HCT116 (cell line): ENCODE measurements around the gene TRPM3.

Experiments used
- CEBPB ChIP-seq: IDR thresholded peaks from 2 replicates; pipeline ENCODE4 v1.6.1; 2012; ENCODE audit warnings: low read depth
- CTCF ChIP-seq, 3 experiments: fragments of 200-600 bp in 1 of 3; sonication (generic) in 1 of 3; IDR thresholded peaks in 2 of 3; conservative IDR thresholded peaks in 1 of 3; 2 replicates each; pipeline ENCODE4 v1.5.1; 2012 to 2017; ENCODE audit warnings: low read depth in 2 of 3, low read length in 2 of 3, antibody characterized with exemption in 1 of 3, borderline replicate concordance in 1 of 3, control low read depth in 1 of 3, mild to moderate bottlenecking in 1 of 3, mixed read lengths in 1 of 3, mixed run types in 1 of 3, moderate library complexity in 1 of 3; ENCODE audit not compliant: insufficient read depth in 1 of 3
- EZH2 ChIP-seq: fragments of 200-600 bp; sonication (generic); IDR thresholded peaks from 2 replicates; pipeline ENCODE4 v1.6.1; 2017; ENCODE audit warnings: antibody characterized with exemption, mixed run types
- EZH2phosphoT487 ChIP-seq: fragments of 200-600 bp; IDR thresholded peaks from 2 replicates; pipeline ENCODE4 v1.6.1; 2018; ENCODE audit warnings: antibody characterized with exemption, borderline replicate concordance
- POLR2A ChIP-seq: IDR thresholded peaks from 2 replicates; pipeline ENCODE4 v1.7.0; 2011; ENCODE audit warnings: borderline replicate concordance; ENCODE audit not compliant: insufficient read depth, insufficient read length; ENCODE audit errors: extremely low read depth
- POLR2AphosphoS5 ChIP-seq: IDR thresholded peaks from 2 replicates; pipeline ENCODE4 v1.6.1; 2011; ENCODE audit warnings: mild to moderate bottlenecking, low read depth, low read length, moderate library complexity
- RAD21 ChIP-seq: IDR thresholded peaks from 2 replicates; pipeline ENCODE4 v1.6.1; 2012; ENCODE audit warnings: low read depth, mild to moderate bottlenecking
- TCF7L2 ChIP-seq: IDR thresholded peaks from 2 replicates; pipeline ENCODE4 v1.7.0; 2011; ENCODE audit warnings: borderline replicate concordance, inconsistent platforms; ENCODE audit not compliant: insufficient read depth, insufficient read length; ENCODE audit errors: extremely low read depth
- ZNF274 ChIP-seq: fragments of 200-500 bp; sonication (Bioruptor generic); IDR thresholded peaks from 2 replicates; pipeline ENCODE4 v1.6.1; 2014; ENCODE audit warnings: mild to moderate bottlenecking, low read depth, low read length, inconsistent platforms
- TF ChIP-seq, protein P1 (sequence below): IDR thresholded peaks from 2 replicates; pipeline ENCODE4 v1.6.1; 2012

DNA sequence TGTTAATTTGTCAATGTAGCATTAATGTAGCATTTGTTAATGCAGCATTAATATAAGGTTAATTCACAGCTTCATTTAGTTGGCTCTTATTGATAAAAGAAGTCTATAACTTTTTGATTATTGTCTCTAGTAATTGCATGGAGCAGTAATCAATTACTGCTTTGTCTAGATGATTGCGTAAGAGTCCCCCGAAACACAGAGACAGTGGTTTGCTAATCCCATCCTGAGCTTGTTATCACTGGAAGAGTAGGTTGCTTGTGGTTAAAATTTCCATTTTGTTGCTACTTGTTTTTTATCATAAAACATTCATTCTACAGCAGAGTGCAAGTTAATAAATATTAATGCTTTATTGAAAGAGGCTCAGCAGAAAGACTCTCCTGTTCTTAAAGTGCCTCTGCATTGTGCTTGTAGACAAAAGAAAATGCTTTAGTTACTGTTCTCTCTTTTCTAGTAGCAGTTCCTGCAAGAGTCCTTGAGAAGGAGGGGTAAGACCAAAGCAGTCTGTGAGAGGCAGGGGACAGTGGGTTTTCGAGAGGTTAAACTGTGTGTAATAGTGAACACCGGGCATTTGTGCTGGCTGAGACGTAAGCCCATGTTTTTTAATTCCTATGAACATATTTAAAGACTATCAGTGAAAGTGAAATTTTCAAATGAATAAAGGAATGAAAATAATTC lies 291.7 kb downstream of the TRPM3 start:
- no peak for TF ChIP-seq POLR2A
- TF ChIP-seq CTCF (IDR thresholded peaks at IDR 0.05 in 2 of 3, conservative IDR thresholded peaks at IDR 0.05 in 1 of 3; ENCODE audit: borderline replicate concordance in 1 of 3, insufficient read depth in 1 of 3, low read depth in 2 of 3, low read length in 2 of 3), result no peak
- TF ChIP-seq ZNF274, result no peak
- no peak for TF ChIP-seq POLR2AphosphoS5
- no peak for TF ChIP-seq TCF7L2
- TF ChIP-seq, protein P1, sequence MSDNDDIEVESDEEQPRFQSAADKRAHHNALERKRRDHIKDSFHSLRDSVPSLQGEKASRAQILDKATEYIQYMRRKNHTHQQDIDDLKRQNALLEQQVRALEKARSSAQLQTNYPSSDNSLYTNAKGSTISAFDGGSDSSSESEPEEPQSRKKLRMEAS, result no peak
- no peak for TF ChIP-seq CEBPB
- TF ChIP-seq EZH2phosphoT487, result no peak
- no peak for TF ChIP-seq RAD21
- no peak for TF ChIP-seq EZH2
